ENCODE data around the gene ATN1. TPM values are rescaled to one million over a fixed set of nuclear protein-coding genes. Genes with fewer than 3 reads are reported as not detected.

Gene ATN1
- total and polyA plus RNA-seq, 9 of the 15 experiments (the other 6 are each of a cell fraction or from before 2014, with no cell fraction given): 0.15 to 49.8 (median 2.7) TPM

DNA sequence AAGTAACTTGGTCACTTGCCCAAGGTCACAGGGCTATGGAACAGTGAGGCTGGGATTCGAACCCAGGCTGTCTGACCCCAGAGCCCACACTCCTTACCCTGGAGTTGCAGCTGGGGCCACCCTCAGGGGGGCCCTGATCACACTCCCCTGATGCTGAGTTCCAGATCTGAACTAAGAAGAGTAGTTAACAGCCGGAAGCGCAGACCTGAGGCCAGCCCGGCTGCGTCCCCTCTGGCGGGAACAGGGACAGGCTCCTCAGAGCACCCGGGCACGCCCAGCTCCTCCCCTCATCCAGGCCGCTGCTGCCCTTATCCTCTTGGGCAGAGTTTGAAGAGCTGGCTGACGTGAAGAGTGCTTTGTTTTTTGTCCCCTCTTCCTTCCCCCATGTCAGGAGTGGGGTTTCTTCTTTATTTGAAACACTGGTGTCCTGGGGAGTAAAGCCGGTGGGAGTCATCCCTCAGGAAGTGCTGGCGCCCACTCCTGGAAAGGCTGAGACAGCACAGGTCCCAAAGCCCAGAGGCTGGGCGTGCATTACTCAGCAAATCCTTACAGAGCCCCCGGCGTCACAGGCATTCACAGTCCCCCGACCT, 34.0 kb downstream of the ATN1 start (continued):
- TF ChIP-seq ZNF445 (CRISPR knock-in tag; IDR thresholded peaks at IDR 0.05; ENCODE audit: low read depth) (no peak), ZNF57 (CRISPR knock-in tag; IDR thresholded peaks at IDR 0.05) (no peak), KLF16 (IDR thresholded peaks at IDR 0.05) (no peak), TAF7 (tag; IDR thresholded peaks at IDR 0.05) (no peak), RBM14 (IDR thresholded peaks at IDR 0.05; ENCODE audit: borderline replicate concordance, insufficient read depth, low read depth, low read length) (no peak), NFRKB (IDR thresholded peaks at IDR 0.05; ENCODE audit: low read depth) (peak; percentile 23; the same call in 1 of the 2 replicates), CREB1 (IDR thresholded peaks at IDR 0.05) (0 out of 2 replicates have a peak, but pooled peaks have one; percentile 6), CREB1 (CRISPR knock-in tag; IDR thresholded peaks at IDR 0.05) (no peak), KAT7 (CRISPR knock-in tag; IDR thresholded peaks at IDR 0.05; ENCODE audit: borderline replicate concordance) (no peak), MAFG (tag; conservative IDR thresholded peaks at IDR 0.05) (peak; percentile 91), NFXL1 (CRISPR knock-in tag; IDR thresholded peaks at IDR 0.05) (no peak), CAMTA2 (CRISPR knock-in tag; conservative IDR thresholded peaks at IDR 0.05) (no peak), SOX6 (IDR thresholded peaks at IDR 0.05) (peak; percentile 31; the same call in 1 of the 2 replicates), SLC30A9 (CRISPR knock-in tag; IDR thresholded peaks at IDR 0.05) (no peak), YY1 (IDR thresholded peaks at IDR 0.05; ENCODE audit: borderline replicate concordance in 1 of 3, control insufficient read depth in 1 of 3, extremely low read depth in 1 of 3, insufficient read depth in 3 of 3, insufficient read length in 1 of 3, insufficient replicate concordance in 2 of 3, low read depth in 1 of 3, low read length in 2 of 3) (peak in 1 of 3 experiments; percentile 34), RBFOX2 (IDR thresholded peaks at IDR 0.05; ENCODE audit: low read depth, low read length) (peak; percentile 80), ZBTB33 (CRISPR knock-in tag; IDR thresholded peaks at IDR 0.05) (no peak), ZNF23 (CRISPR knock-in tag; IDR thresholded peaks at IDR 0.05) (no peak), ZNF696 (CRISPR knock-in tag; conservative IDR thresholded peaks at IDR 0.05) (no peak), ZEB2 (IDR thresholded peaks at IDR 0.05) (no peak), ZC3H11A (IDR thresholded peaks at IDR 0.05; ENCODE audit: low read depth, low read length) (no peak), NRF1 (conservative IDR thresholded peaks at IDR 0.05 in 1 of 2, IDR thresholded peaks at IDR 0.05 in 1 of 2) (peak; percentile 56 to 61), NCOA6 (IDR thresholded peaks at IDR 0.05) (no peak)
- TF ChIP-seq, protein P1, sequence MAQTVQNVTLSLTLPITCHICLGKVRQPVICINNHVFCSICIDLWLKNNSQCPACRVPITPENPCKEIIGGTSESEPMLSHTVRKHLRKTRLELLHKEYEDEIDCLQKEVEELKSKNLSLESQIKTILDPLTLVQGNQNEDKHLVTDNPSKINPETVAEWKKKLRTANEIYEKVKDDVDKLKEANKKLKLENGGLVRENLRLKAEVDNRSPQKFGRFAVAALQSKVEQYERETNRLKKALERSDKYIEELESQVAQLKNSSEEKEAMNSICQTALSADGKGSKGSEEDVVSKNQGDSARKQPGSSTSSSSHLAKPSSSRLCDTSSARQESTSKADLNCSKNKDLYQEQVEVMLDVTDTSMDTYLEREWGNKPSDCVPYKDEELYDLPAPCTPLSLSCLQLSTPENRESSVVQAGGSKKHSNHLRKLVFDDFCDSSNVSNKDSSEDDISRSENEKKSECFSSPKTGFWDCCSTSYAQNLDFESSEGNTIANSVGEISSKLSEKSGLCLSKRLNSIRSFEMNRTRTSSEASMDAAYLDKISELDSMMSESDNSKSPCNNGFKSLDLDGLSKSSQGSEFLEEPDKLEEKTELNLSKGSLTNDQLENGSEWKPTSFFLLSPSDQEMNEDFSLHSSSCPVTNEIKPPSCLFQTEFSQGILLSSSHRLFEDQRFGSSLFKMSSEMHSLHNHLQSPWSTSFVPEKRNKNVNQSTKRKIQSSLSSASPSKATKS (CRISPR knock-in tag; IDR thresholded peaks at IDR 0.05): no peak
- TF ChIP-seq, protein P2, sequence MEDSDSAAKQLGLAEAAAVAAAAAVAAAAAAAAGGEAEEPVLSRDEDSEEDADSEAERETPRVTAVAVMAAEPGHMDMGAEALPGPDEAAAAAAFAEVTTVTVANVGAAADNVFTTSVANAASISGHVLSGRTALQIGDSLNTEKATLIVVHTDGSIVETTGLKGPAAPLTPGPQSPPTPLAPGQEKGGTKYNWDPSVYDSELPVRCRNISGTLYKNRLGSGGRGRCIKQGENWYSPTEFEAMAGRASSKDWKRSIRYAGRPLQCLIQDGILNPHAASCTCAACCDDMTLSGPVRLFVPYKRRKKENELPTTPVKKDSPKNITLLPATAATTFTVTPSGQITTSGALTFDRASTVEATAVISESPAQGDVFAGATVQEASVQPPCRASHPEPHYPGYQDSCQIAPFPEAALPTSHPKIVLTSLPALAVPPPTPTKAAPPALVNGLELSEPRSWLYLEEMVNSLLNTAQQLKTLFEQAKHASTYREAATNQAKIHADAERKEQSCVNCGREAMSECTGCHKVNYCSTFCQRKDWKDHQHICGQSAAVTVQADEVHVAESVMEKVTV (CRISPR knock-in tag; IDR thresholded peaks at IDR 0.05): no peak

Measured in K562 (cell line).